ENCODE data around the gene RNASE1.

GRCh38 chr14:20818861-20819260 is 16.2 kb upstream of the RNASE1 start:
- TF ChIP-seq BRD4 (IDR thresholded peaks at IDR 0.05) = no peak
- TF ChIP-seq EZH2 (IDR thresholded peaks at IDR 0.05; ENCODE audit: borderline replicate concordance, low read depth, low read length) = no peak
- TF ChIP-seq CAMTA2 (CRISPR knock-in tag; conservative IDR thresholded peaks at IDR 0.05) = no peak

All from K562 (cell line).